ENCODE data around the gene MYL6. TPM values are rescaled to one million over a fixed set of nuclear protein-coding genes. Genes with fewer than 3 reads are reported as not detected.
A peak's percentile ranks its signal among the peaks of the same experiment; 100 is the strongest.

MYL6 gene
- total RNA-seq, 1 donor from 2014 or later: 924 TPM

GRCh38 chr12:56128670-56129205 lies 29.4 kb upstream of the MYL6 start:
- H3K4me3 Mint-ChIP-seq: peak overlapping the region; percentile 92
- H3K36me3 Mint-ChIP-seq (ENCODE audit: low read depth): peaks cover 17% of the 10 kb centered on the region
- no peak for TF ChIP-seq CTCF (conservative IDR thresholded peaks at IDR 0.05)
- H3K9me3 Mint-ChIP-seq: no peaks in the 10 kb centered on the region
- H3K27ac Mint-ChIP-seq (ENCODE audit: unreplicated experiment): peak overlapping the region; percentile 99
- no peaks in the 10 kb centered on the region for H3K27me3 Mint-ChIP-seq (ENCODE audit: low read depth)
- H3K4me1 Mint-ChIP-seq: peaks cover 38% of the 10 kb centered on the region
- no peak for DNase-seq (ENCODE audit: low read depth, low spot score)

- peaks cover 19% of the 10 kb centered on the region for H3K36me3 Mint-ChIP-seq (ENCODE audit: low read depth)
- H3K9me3 Mint-ChIP-seq: no peaks in the 10 kb centered on the region
- peak; percentile 56 for DNase-seq (ENCODE audit: low read depth, low spot score)
- no peak for TF ChIP-seq CTCF (conservative IDR thresholded peaks at IDR 0.05)
- H3K27ac Mint-ChIP-seq (ENCODE audit: unreplicated experiment): peak overlapping the region; percentile 99
- H3K4me1 Mint-ChIP-seq: peaks cover 38% of the 10 kb centered on the region
- H3K27me3 Mint-ChIP-seq (ENCODE audit: low read depth): no peaks in the 10 kb centered on the region
- H3K4me3 Mint-ChIP-seq: peak overlapping the region; percentile 92
Measured at GRCh38 chr12:56129206-56129941, 28.8 kb upstream of the MYL6 start.

GRCh38 chr12:56129942-56130495 lies 28.1 kb upstream of the MYL6 start:
- DNase-seq (ENCODE audit: low read depth, low spot score): no peak
- no peak for TF ChIP-seq CTCF (conservative IDR thresholded peaks at IDR 0.05)
- peaks cover 20% of the 10 kb centered on the region for H3K36me3 Mint-ChIP-seq (ENCODE audit: low read depth)
- peak overlapping the region; percentile 85 for H3K4me3 Mint-ChIP-seq
- peaks cover 38% of the 10 kb centered on the region for H3K4me1 Mint-ChIP-seq
- H3K27ac Mint-ChIP-seq (ENCODE audit: unreplicated experiment): no peak overlapping the region
- no peaks in the 10 kb centered on the region for H3K9me3 Mint-ChIP-seq
- H3K27me3 Mint-ChIP-seq (ENCODE audit: low read depth): no peaks in the 10 kb centered on the region

- no peaks in the 10 kb centered on the region for H3K9me3 Mint-ChIP-seq
- H3K4me3 Mint-ChIP-seq: peak overlapping the region; percentile 85
- DNase-seq (ENCODE audit: low read depth, low spot score): no peak
- no peaks in the 10 kb centered on the region for H3K27me3 Mint-ChIP-seq (ENCODE audit: low read depth)
- no peak for TF ChIP-seq CTCF (conservative IDR thresholded peaks at IDR 0.05)
- H3K27ac Mint-ChIP-seq (ENCODE audit: unreplicated experiment): peak overlapping the region; percentile 54
- peaks cover 20% of the 10 kb centered on the region for H3K36me3 Mint-ChIP-seq (ENCODE audit: low read depth)
- peaks cover 38% of the 10 kb centered on the region for H3K4me1 Mint-ChIP-seq
Measured at GRCh38 chr12:56130876-56131275, 27.3 kb upstream of the MYL6 start.

GRCh38 chr12:56134897-56135296 lies 23.3 kb upstream of the MYL6 start:
- TF ChIP-seq CTCF (conservative IDR thresholded peaks at IDR 0.05): no peak
- H3K4me3 Mint-ChIP-seq: no peak overlapping the region
- no peak overlapping the region for H3K27ac Mint-ChIP-seq (ENCODE audit: unreplicated experiment)
- no peak for DNase-seq (ENCODE audit: low read depth, low spot score)
- H3K9me3 Mint-ChIP-seq: no peaks in the 10 kb centered on the region
- H3K4me1 Mint-ChIP-seq: peaks cover 6% of the 10 kb centered on the region
- peaks cover 41% of the 10 kb centered on the region for H3K36me3 Mint-ChIP-seq (ENCODE audit: low read depth)
- no peaks in the 10 kb centered on the region for H3K27me3 Mint-ChIP-seq (ENCODE audit: low read depth)

Measured in neural crest cell (in vitro differentiated cells).